Neural cell (in vitro differentiated cells): ENCODE results near the gene C1orf185. TPM values are rescaled to one million over a fixed set of nuclear protein-coding genes. Genes with fewer than 3 reads are reported as not detected.
"Not testable (repeated sequence)": the region's sequence is repeated elsewhere in the genome, so short reads cannot be mapped to it uniquely, and the experiment has no call there.

ENCODE experiments used
- H2AFZ ChIP-seq: fragments of 200-600, 300-800 bp; sonication (generic), shearing (Covaris generic); 2 replicates; pipeline ENCODE4 v1.6.0; 2014; ENCODE audit warnings: low read depth, mild to moderate bottlenecking, antibody characterized with exemption, low read length, moderate library complexity
- H3F3A ChIP-seq: fragments of 200-600 bp; shearing (Covaris generic); 2 replicates; pipeline ENCODE4 v1.6.1; 2016; ENCODE audit warnings: mild to moderate bottlenecking, moderate library complexity, mixed read lengths, antibody characterized with exemption, low read length; ENCODE audit not compliant: insufficient read depth, poor library complexity, severe bottlenecking
- H3K27ac ChIP-seq: fragments of 200-600, 300-800 bp; sonication (generic), shearing (Covaris generic); 2 replicates; pipeline ENCODE4 v1.5.1; 2014; ENCODE audit warnings: mild to moderate bottlenecking, low read length, moderate library complexity
- H3K27me3 ChIP-seq: fragments of 300-800, 200-600 bp; sonication (generic), shearing (Covaris generic); 2 replicates; pipeline ENCODE4 v1.6.0; 2014; ENCODE audit warnings: mild to moderate bottlenecking, low read depth, low read length, moderate library complexity; ENCODE audit not compliant: insufficient read depth
- H3K36me3 ChIP-seq: fragments of 300-800, 200-600 bp; sonication (generic), shearing (Covaris generic); 2 replicates; pipeline ENCODE4 v1.5.1; 2014; ENCODE audit warnings: mild to moderate bottlenecking, antibody characterized with exemption, low read length, moderate library complexity; ENCODE audit not compliant: insufficient read depth
- H3K4me2 ChIP-seq: fragments of 300-800, 200-600 bp; sonication (generic), shearing (Covaris generic); 2 replicates; pipeline ENCODE4 v1.6.0; 2014; ENCODE audit warnings: mild to moderate bottlenecking, low read length
- H3K4me3 ChIP-seq: fragments of 300-800, 200-600 bp; sonication (generic), shearing (Covaris generic); 2 replicates; pipeline ENCODE4 v1.5.1; 2014; ENCODE audit warnings: mild to moderate bottlenecking, low read length, moderate library complexity
- H3K79me2 ChIP-seq: fragments of 200-600 bp; shearing (Covaris generic); replicated peaks from 2 replicates; pipeline ENCODE4 v1.6.0; 2014; ENCODE audit warnings: mild to moderate bottlenecking, low read length, moderate library complexity; ENCODE audit not compliant: insufficient read depth
- H3K9ac ChIP-seq: fragments of 300-800, 200-600 bp; sonication (generic), shearing (Covaris generic); 2 replicates; pipeline ENCODE4 v1.6.1; 2016; ENCODE audit warnings: mild to moderate bottlenecking, low read length, mixed read lengths
- H3K9me2 ChIP-seq: fragments of 200-600 bp; shearing (Covaris generic); 2 replicates; pipeline ENCODE4 v1.6.1; 2016; ENCODE audit warnings: mild to moderate bottlenecking, low read length, mixed read lengths; ENCODE audit not compliant: insufficient read depth
- H3K9me3 ChIP-seq: fragments of 200-600, 300-800 bp; sonication (generic), shearing (Covaris generic); 2 replicates; pipeline ENCODE4 v1.6.1; 2016; ENCODE audit warnings: mild to moderate bottlenecking, mixed run types, low read length, moderate library complexity, mixed read lengths
- H4K20me1 ChIP-seq: fragments of 200-600 bp; shearing (Covaris generic); 2 replicates; pipeline ENCODE4 v1.6.1; 2016; ENCODE audit warnings: mild to moderate bottlenecking, mixed run types; ENCODE audit not compliant: insufficient read depth
- EP300 ChIP-seq: fragments of 450-650 bp; conservative IDR thresholded peaks from 2 replicates; pipeline ENCODE4 v1.6.1; 2014; ENCODE audit warnings: antibody characterized with exemption, mild to moderate bottlenecking, moderate library complexity; ENCODE audit not compliant: poor library complexity, severe bottlenecking
- EZH2 ChIP-seq: fragments of 200-600, 300-800 bp; shearing (Covaris generic), sonication (generic); IDR thresholded peaks from 2 replicates; pipeline ENCODE4 v1.6.1; 2014; ENCODE audit warnings: antibody characterized with exemption, low read length, borderline replicate concordance, mild to moderate bottlenecking; ENCODE audit not compliant: insufficient read depth, poor library complexity, severe bottlenecking
- MXI1 ChIP-seq: fragments of 450-650 bp; conservative IDR thresholded peaks from 2 replicates; pipeline ENCODE4 v1.6.1; 2014; ENCODE audit warnings: antibody characterized with exemption, mild to moderate bottlenecking; ENCODE audit not compliant: poor library complexity, severe bottlenecking
- POLR2AphosphoS5 ChIP-seq: IDR thresholded peaks from 2 replicates; pipeline ENCODE4 v1.6.1; 2012
- RAD21 ChIP-seq: fragments of 450-650 bp; conservative IDR thresholded peaks from 2 replicates; pipeline ENCODE4 v1.6.1; 2014; ENCODE audit warnings: antibody characterized with exemption, mild to moderate bottlenecking, moderate library complexity
- REST ChIP-seq: IDR thresholded peaks from 2 replicates; pipeline ENCODE4 v1.6.1; 2012; ENCODE audit warnings: borderline replicate concordance
- SMC3 ChIP-seq: fragments of 450-650 bp; conservative IDR thresholded peaks from 2 replicates; pipeline ENCODE4 v1.6.1; 2014; ENCODE audit warnings: antibody characterized with exemption, mild to moderate bottlenecking, moderate library complexity; ENCODE audit not compliant: poor library complexity
- TAF1 ChIP-seq: IDR thresholded peaks from 2 replicates; pipeline ENCODE4 v1.6.1; 2012; ENCODE audit warnings: low read depth
- polyA plus RNA-seq: library from polyadenylated mRNA; depleted of rRNA; stranded (reverse); fragments of >200 nt; gene quantifications from 2 replicates; pipeline ENCODE4 v1.2.3, GENCODE V29; 2014
- TF ChIP-seq, protein P1 (sequence below): fragments of 450-650 bp; IDR thresholded peaks from 2 replicates; pipeline ENCODE4 v1.5.1; 2014; ENCODE audit warnings: antibody characterized with exemption, mild to moderate bottlenecking, moderate library complexity; ENCODE audit not compliant: poor library complexity, severe bottlenecking

Gene C1orf185
- polyA plus RNA-seq, 1 donor from 2014 or later: not detected

GRCh38 chr1:51120629-51121028 is 18.6 kb downstream of the C1orf185 start:
- H3K9me2 ChIP-seq: no peaks in the 10 kb centered on the region
- H2AFZ ChIP-seq: no peak overlapping the region
- H3K9me3 ChIP-seq: no peaks in the 10 kb centered on the region
- H3K79me2 ChIP-seq: no peaks in the 10 kb centered on the region
- H3F3A ChIP-seq: no peaks in the 10 kb centered on the region
- no peak overlapping the region for H3K4me2 ChIP-seq
- H3K27me3 ChIP-seq: no peaks in the 10 kb centered on the region
- H3K36me3 ChIP-seq: no peaks in the 10 kb centered on the region
- TF ChIP-seq POLR2AphosphoS5: no peak
- TF ChIP-seq EP300: no peak
- no peak for TF ChIP-seq RAD21
- TF ChIP-seq, protein P1, sequence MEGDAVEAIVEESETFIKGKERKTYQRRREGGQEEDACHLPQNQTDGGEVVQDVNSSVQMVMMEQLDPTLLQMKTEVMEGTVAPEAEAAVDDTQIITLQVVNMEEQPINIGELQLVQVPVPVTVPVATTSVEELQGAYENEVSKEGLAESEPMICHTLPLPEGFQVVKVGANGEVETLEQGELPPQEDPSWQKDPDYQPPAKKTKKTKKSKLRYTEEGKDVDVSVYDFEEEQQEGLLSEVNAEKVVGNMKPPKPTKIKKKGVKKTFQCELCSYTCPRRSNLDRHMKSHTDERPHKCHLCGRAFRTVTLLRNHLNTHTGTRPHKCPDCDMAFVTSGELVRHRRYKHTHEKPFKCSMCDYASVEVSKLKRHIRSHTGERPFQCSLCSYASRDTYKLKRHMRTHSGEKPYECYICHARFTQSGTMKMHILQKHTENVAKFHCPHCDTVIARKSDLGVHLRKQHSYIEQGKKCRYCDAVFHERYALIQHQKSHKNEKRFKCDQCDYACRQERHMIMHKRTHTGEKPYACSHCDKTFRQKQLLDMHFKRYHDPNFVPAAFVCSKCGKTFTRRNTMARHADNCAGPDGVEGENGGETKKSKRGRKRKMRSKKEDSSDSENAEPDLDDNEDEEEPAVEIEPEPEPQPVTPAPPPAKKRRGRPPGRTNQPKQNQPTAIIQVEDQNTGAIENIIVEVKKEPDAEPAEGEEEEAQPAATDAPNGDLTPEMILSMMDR: no peak
- no peak for TF ChIP-seq EZH2
- TF ChIP-seq REST: no peak
- TF ChIP-seq SMC3: no peak
- no peak for TF ChIP-seq TAF1
- no peak for TF ChIP-seq MXI1
- H3K27ac ChIP-seq: no peak overlapping the region
- no peaks in the 10 kb centered on the region for H4K20me1 ChIP-seq
- H3K9ac ChIP-seq: no peak overlapping the region
- no peak overlapping the region for H3K4me3 ChIP-seq

DNA sequence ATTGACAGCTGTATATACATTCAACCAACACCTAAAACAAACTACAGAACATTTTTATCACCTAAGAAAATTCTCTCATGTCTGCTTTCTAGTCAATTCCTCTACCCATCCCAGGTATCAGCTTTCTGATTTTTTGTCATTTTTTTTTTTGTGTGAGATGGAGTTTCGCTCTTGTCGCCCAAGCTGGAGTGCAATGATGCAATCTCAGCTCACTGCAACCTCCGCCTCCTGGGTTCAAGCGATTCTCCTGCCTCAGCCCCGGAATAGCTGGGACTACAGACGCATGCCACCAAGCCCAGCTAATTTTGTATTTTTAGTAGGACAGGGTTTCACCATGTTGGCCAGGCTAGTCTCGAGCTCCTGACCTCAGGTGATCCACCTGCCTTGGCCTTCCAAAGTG is 25.1 kb downstream of the C1orf185 start:
- not testable (repeated sequence) for H3K4me2 ChIP-seq, H3K27ac ChIP-seq, H3K36me3 ChIP-seq, H3F3A ChIP-seq, H2AFZ ChIP-seq, H3K79me2 ChIP-seq, H3K9me3 ChIP-seq, H4K20me1 ChIP-seq, H3K9ac ChIP-seq, H3K4me3 ChIP-seq, H3K27me3 ChIP-seq, H3K9me2 ChIP-seq

- no peak overlapping the region for H3K9ac ChIP-seq
- no peak overlapping the region for H3K27ac ChIP-seq
- H3K9me2 ChIP-seq: no peaks in the 10 kb centered on the region
- no peak for TF ChIP-seq SMC3
- no peak for TF ChIP-seq EP300
- no peak for TF ChIP-seq REST
- TF ChIP-seq TAF1: no peak
- H4K20me1 ChIP-seq: no peaks in the 10 kb centered on the region
- no peaks in the 10 kb centered on the region for H3K27me3 ChIP-seq
- H3K9me3 ChIP-seq: no peaks in the 10 kb centered on the region
- H2AFZ ChIP-seq: no peak overlapping the region
- H3K4me3 ChIP-seq: no peak overlapping the region
- H3F3A ChIP-seq: no peaks in the 10 kb centered on the region
- H3K4me2 ChIP-seq: no peak overlapping the region
- no peaks in the 10 kb centered on the region for H3K36me3 ChIP-seq
- no peaks in the 10 kb centered on the region for H3K79me2 ChIP-seq
These were observed 29.2 kb downstream of the C1orf185 start for GRCh38 chr1:51131185-51131584.
